NK-92 (cell line): ENCODE results near the gene SIGLEC7.

Experiments
- DNase-seq: peaks from one replicate; lab custom pipeline; 2025; ENCODE audit not compliant: unreplicated experiment; lab: John Stamatoyannopoulos, UW

The SIGLEC7 gene

GRCh38 chr19:51116736-51117286, 25.3 kb upstream of the SIGLEC7 start:
- DNase-seq, result no peak

GRCh38 chr19:51119101-51119500, 23.0 kb upstream of the SIGLEC7 start:
- no peak for DNase-seq

- DNase-seq, result no peak
Measured at GRCh38 chr19:51119611-51120010, 22.5 kb upstream of the SIGLEC7 start.

- no peak for DNase-seq
Measured at GRCh38 chr19:51120160-51120559, 21.9 kb upstream of the SIGLEC7 start.

- no peak for DNase-seq
Measured at GRCh38 chr19:51121257-51121656, 20.8 kb upstream of the SIGLEC7 start.

- no peak for DNase-seq
Measured at GRCh38 chr19:51122112-51122981, 19.8 kb upstream of the SIGLEC7 start.

GRCh38 chr19:51123381-51123800, 18.7 kb upstream of the SIGLEC7 start:
- DNase-seq, result no peak

- DNase-seq, result no peak
Measured at GRCh38 chr19:51123802-51124201, 18.3 kb upstream of the SIGLEC7 start.

- DNase-seq, result no peak
Measured at GRCh38 chr19:51124216-51124615, 17.9 kb upstream of the SIGLEC7 start.

GRCh38 chr19:51124729-51125128, 17.4 kb upstream of the SIGLEC7 start, which contains the start of gene SIGLEC9:
SIGLEC9 (plus strand) TSS chr19:51124906; CDS start chr19:51124975, 69 bp downstream.
- no peak for DNase-seq

- DNase-seq, result no peak
Measured at GRCh38 chr19:51125421-51126075, 16.6 kb upstream of the SIGLEC7 start.

- no peak for DNase-seq
Measured at GRCh38 chr19:51127032-51127431, 15.1 kb upstream of the SIGLEC7 start.

- no peak for DNase-seq
Measured at GRCh38 chr19:51127755-51128154, 14.3 kb upstream of the SIGLEC7 start.

GRCh38 chr19:51128227-51128626, 13.9 kb upstream of the SIGLEC7 start:
- DNase-seq, result no peak

GRCh38 chr19:51129716-51130115, 12.4 kb upstream of the SIGLEC7 start:
- no peak for DNase-seq

GRCh38 chr19:51131780-51132680, 10.1 kb upstream of the SIGLEC7 start:
- DNase-seq, result no peak

GRCh38 chr19:51135004-51135403, 7.1 kb upstream of the SIGLEC7 start:
- DNase-seq, result no peak

GRCh38 chr19:51135986-51136762, 5.9 kb upstream of the SIGLEC7 start:
- no peak for DNase-seq

GRCh38 chr19:51136851-51137551, 5.1 kb upstream of the SIGLEC7 start:
- no peak for DNase-seq
